GM12874 (cell line): Measurements from ENCODE around the gene RNF217.

Source experiments
- CTCF ChIP-seq: IDR thresholded peaks from 2 replicates; pipeline ENCODE4 v1.5.1; 2011; ENCODE audit warnings: low read depth, mild to moderate bottlenecking, control low read depth, low read length, moderate library complexity; ENCODE audit not compliant: insufficient read depth

RNF217 gene

DNA sequence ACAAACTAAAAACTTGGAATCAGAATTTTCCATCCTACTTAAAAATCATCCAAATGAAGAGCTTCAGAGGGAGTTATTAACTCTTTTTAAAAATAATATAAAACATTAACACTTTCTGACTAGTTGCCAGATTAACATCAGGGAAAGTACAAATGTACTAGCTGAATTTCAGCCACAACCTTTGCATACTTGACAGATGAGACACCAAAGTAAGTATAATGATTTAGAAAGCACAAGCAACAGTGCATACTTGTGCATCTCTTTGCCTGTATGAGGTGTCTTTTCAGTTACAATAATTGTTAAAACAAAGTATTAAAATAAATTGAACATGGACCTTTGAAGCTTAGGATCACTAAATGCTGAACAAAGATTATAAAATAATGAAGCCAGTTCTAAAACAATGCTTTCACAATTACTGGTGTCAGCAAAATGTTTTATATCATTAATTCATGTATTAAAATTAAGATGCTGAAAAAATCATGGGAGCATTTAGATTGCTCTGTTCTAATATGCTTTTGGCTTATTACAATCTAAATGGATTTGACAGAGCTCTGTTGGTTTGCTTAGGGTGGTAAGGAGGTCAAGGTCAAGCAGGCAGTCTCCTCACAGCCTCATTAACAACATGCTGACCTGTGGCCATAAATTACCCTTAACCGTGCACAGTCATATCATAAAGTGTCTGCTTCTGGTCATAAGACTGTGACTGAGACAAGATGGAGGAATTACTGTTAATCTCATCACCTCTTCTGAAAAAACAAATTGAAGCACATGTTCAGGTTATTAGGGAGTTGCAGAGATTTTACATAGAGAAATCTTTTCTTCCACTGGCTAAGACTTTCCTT, 15.1 kb downstream of the RNF217 start:
- TF ChIP-seq CTCF, result no peak

DNA sequence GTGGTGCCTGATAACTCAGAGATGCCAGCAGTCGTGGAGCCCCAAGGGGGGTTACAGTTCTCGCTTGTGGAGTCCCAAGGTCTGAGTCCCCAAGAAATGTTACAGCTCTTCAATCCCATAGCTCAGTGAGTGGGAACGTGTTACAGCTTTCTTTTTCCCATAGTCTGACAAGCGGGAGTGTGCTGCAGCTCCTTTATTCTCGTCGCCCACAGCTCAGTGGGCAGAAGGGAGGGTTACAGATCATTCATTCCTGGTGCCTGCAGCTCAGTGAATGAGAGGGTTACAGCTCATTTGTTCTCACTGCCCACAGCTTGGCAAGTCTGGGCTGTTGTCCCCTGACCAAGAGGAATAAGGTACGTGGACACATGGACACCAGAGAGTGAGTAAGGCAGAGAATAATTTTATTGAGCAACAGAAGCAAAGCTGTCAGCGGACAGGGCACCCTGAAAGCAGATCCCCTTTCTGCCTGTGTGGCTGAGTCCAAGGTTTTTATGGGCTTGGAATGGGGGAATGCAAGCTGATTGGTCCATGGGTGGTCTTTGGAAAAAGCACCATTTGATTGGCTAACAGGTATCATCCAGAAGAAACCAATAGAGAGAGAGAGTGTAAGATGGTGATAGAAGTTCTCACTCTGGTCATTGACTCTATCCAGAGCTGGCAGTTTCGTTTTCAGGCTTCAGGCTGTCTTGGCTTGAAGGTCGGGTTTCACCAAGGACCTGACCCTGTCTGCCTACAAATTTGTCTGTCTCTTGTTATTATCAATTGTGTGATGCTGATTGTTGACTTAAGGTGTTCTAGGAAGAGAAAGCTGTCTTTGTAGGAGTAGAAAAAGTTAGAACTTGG, 16.4 kb downstream of the RNF217 start:
- TF ChIP-seq CTCF, result no peak

DNA sequence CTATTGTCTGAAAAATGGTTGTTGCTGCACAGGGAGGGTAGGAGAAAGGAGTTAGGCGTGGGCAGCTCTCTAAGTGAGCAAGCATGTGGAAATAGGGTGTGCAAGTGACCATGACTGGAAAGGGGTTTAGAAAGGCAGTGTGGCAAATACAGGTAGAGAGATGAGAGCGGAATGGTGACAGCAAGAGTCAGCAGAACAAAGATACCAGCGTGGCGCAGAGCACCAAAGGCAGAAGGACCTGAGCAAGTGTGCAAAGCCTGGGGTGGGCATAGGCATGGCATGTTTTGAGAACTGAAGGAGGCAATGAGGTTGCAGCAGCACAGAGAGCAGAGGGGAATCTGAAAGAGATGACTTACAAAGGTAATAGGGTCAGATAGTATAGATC, 17.0 kb downstream of the RNF217 start:
- no peak for TF ChIP-seq CTCF

GRCh38 chr6:124982669-124983068, 20.4 kb downstream of the RNF217 start:
- TF ChIP-seq CTCF, result no peak

DNA sequence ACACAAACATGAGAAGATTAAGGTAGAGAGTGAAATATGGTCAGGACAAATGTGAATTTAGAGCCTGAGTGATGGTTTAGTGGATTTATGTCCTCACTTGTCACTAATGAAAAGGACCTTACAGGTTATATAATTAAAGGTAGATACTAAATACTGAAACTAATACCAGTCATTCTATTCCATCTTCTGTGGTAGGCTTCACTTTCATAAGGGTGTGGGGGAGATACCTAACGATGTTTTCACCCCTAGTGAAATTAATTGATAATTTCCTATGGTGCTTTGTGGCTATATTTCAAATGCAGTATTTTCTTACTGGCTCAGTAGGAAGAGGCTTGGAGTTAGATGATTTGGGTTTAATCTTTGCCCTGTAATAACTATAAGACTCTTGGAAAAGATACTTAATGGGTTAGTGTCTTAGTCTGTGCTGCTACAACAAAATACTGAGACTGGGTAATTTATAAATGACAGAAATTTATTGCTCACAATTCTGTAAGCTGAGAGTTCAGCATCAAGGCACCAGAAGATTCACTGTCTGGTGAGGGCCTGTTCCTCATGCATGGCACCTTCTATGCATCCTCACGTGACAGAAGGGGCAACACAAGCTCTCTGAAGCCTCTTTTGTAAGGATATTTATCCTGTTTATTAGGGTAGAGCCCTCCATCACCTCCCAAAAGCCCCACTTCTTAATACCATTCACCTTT, 21.3 kb downstream of the RNF217 start:
- no peak for TF ChIP-seq CTCF

GRCh38 chr6:124984668-124985338, 22.6 kb downstream of the RNF217 start:
- no peak for TF ChIP-seq CTCF
